Ovary (tissue), 3 donors: ENCODE data around the gene FNDC11.

Source experiments
- CTCF ChIP-seq, 3 donors: fragments of 450-650 bp in 2 of 3; fragments of 200-600 bp in 1 of 3; IDR thresholded peaks; one replicate each; pipeline versions ENCODE4 v1.5.1 to v1.8.0; 2016 to 2022; ENCODE audit warnings: antibody characterized with exemption in 3 of 3, mild to moderate bottlenecking in 1 of 3
- POLR2A ChIP-seq: fragments of 450-650 bp; IDR thresholded peaks from one replicate; pipeline ENCODE4 v1.6.1; 2017; ENCODE audit warnings: antibody characterized with exemption, mild to moderate bottlenecking, moderate library complexity
- donor health status: DM: no; HTN: no; CAD: no.

- no peak for TF ChIP-seq POLR2A
- no peak for TF ChIP-seq CTCF (IDR thresholded peaks at IDR 0.05)
These were observed 24.5 kb downstream of the FNDC11 start for GRCh38 chr20:63578224-63579016.
